HG03159 (cell line): Measurements from ENCODE around the gene GANC.

Source experiments
- ATAC-seq: cut with Tn5 transposase; IDR thresholded peaks from one replicate; pipeline ENCODE4 v1.9.1; 2021; ENCODE audit warnings: mild to moderate bottlenecking, moderate library complexity; ENCODE audit not compliant: unreplicated experiment

The GANC gene

GRCh38 chr15:42375252-42375651 is 102.3 kb downstream of the GANC start:
- ATAC-seq = no peak

DNA sequence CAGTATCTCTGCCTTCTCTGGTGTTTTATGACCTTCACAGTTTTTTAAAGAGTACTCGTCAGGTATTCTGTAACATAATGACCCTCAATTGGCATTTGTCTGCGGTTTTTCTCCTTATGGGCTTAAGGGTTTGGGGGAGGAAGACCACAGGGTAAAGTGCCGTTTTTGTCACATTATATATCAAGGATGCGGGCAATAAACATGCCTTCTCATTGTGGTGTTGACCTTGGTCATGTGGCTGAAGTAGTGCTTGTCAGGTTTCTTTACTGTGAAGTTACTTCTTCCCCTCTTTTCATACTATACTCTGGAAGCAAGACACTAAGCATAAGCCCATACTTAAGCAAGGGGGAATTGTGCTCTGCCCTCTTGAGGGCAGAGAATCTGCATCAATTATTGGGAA is 102.9 kb downstream of the GANC start:
- no peak for ATAC-seq

DNA sequence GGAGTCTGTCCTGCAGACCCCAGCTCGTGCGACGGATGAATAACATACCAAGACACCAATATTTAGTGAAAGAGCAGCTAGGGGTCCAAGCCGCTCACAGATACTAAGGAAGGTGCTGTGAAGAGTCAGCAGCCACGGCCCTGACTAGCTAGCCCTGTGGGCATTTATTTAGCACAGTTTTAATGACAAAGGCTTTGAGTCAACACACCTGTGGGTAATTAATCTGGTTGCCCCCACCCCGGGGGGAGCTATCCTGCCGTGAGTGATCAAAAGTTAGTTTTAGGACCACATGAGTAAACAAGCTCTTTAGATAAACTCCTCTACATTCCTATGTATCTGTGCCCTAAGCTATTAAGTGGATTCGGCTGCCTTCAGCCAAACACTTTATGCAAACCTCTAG is 105.0 kb downstream of the GANC start:
- no peak for ATAC-seq

GRCh38 chr15:42384597-42384996 is 111.6 kb downstream of the GANC start:
- no peak for ATAC-seq

DNA sequence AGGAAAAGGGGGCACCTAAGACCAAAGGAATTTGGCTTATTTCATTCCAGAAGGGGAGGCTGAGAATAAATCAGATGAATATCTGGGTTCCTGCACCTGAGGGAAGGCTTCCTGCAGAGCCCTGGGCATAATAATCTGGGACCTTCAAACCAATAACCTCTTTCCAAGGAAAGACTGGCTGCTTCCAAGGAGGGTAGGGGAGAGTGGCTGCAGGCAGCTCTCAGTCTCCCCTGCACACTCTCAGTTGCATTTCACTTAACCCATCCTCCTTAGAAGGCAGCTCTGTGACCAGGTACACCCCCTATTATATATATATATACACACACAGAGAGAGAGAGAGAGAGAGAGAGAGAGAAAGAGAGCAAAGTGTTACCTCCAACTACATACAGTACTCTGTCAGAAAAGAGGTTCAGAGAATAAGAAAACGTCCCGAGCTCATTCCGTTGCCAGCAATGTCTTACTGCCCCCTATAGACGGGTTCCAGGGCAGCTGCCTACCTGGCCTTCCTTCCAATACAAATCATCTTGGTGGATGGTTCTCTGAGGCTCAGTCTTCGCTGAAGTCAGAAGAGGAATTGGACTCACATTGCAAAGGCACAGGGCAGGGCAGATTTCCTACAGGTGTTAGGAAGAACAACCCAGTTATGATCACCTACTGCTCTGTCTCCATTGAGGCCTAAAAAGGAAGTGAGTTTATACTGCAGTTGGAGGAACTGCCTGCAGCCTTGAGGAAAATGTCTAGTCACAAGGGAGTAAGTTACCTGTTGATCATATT is 112.4 kb downstream of the GANC start:
- ATAC-seq = no peak

DNA sequence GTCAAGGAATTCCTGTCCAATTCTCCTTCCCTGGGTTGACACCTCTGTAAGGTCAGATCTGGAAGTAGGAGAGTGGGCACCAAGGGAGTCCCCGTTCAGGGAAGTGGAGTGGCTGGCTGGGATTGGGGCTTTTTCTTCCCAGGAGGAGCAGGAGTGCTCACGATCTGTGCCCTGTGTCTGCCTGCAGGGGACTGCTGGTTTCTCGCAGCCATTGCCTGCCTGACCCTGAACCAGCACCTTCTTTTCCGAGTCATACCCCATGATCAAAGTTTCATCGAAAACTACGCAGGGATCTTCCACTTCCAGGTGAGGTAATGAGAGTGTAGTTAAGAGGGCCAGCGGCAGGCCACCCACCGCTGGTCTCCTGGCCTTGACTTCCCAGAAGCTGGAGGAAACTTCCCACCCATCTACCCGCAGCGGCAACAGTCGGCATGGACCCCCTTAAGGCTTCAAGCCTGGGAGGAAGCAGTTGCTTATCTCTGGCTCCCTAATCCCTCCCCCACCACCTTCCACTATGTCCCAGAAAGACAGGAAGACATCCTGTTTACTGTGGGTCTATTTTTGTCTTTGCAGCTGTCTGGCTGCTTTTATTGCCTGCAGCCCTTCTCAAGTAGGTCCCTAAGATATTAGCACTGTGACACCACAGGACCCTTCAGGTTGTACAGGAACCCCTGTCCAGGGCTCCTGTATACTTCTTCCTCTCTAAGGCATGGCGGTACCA is 113.1 kb downstream of the GANC start:
- no peak for ATAC-seq

DNA sequence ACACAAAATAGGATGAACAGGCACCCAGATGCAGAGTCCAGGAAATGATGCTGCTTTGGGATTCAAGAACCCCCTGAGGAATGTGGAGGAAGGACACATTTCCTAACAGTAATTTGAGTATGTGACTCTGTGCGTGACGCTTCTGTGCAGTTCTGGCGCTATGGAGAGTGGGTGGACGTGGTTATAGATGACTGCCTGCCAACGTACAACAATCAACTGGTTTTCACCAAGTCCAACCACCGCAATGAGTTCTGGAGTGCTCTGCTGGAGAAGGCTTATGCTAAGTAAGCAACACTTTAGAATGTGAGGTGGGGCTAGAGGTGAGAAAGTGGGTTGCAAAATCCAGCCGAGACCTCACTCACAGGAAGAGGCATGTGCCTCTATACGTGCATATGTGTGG is 114.6 kb downstream of the GANC start:
- no peak for ATAC-seq

GRCh38 chr15:42392309-42393024 is 119.5 kb downstream of the GANC start:
- no peak for ATAC-seq

DNA sequence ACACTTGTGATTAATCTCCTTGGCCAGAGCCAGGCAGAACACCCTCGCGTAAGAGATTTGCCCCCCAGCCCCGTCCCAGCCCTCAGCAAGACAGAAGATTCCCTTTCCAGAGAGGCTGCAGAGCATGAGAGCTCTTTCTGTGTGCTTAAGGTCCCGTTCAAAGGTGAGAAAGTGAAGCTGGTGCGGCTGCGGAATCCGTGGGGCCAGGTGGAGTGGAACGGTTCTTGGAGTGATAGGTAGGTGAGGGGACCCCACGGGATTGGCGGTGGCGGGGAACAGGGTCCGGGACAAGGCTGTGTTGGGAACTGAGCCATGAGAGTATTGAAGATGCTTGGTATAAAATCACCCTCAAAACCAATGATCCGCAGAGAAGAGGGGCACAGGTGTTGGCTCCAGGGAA is 121.1 kb downstream of the GANC start:
- no peak for ATAC-seq

- no peak for ATAC-seq
Observed at GRCh38 chr15:42395838-42396237, 122.8 kb downstream of the GANC start.

GRCh38 chr15:42401544-42402454 is 128.8 kb downstream of the GANC start:
- ATAC-seq = no peak

DNA sequence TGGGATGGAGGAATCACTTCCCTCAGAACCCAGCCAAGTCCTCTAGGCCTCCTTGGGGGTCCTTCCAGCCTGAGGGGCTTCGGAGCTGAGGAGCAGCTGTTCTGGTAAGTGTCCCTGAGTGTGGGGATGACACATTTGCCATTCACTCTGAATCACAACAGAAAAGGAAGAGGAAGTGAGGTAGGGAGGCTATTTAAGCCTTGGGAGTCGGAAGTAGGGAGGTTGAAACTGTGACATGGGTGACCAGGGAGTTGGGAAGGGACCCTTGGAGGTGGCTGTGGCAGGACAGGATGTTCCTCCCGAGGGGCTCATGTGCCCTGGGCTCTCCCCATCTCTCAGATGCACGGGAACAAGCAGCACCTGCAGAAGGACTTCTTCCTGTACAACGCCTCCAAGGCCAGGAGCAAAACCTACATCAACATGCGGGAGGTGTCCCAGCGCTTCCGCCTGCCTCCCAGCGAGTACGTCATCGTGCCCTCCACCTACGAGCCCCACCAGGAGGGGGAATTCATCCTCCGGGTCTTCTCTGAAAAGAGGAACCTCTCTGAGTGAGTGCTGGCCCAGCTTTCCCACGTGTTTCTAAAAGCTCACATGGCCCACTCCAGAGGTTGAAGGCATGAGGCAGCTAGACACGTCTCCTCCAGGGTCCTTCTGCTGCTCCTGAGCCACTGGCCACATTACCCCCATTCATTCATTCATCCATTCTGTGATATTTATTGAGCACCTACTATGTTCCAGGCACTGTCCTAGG is 129.6 kb downstream of the GANC start:
- ATAC-seq = no peak

GRCh38 chr15:42403389-42403788 is 130.4 kb downstream of the GANC start:
- ATAC-seq = no peak

DNA sequence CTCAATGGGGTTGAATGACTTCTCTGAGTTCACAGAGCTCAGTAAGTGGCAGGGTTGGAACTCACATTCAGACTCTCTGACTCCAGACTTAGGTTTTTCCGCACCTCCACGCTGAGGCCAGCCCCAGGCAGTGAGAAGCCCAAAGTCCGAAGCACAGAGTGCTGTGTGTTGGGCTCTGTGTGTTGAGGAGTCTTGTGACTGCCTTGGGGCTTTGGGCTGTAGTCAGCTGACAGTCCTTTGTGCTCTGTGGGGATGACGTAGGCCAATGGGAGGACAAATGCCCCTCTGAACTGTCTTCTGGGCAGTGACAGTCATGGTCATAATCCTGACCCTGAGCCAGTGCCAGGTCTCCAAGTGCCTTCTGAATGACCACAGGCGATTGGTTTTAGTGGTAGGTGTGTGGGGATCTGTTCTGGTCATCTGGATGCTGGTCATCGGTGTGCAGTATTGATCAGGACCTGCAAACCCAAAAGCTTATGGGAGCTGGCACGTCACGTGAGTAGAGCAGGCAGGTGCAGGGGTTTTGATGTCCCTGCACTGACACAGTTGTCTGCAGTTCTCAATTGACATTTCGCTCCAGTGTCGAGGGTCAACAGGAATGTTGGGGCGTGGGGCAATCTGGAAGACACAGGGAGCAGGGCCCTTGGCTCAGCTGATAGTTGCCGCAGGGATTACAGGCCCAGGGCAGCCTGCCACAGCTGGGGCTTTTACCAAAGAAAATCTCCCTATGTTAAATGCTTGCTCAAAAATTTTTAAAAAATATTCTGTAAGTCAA is 131.6 kb downstream of the GANC start:
- no peak for ATAC-seq

GRCh38 chr15:42405863-42406482 is 133.0 kb downstream of the GANC start:
- ATAC-seq = no peak
